GM13977 (cell line): ENCODE measurements around the gene FBXO31.
A peak's percentile ranks its signal among the peaks of the same experiment; 100 is the strongest.
"Not testable (repeated sequence)": the region's sequence is repeated elsewhere in the genome, so short reads cannot be mapped to it uniquely, and the experiment has no call there.

Experiments
- DNase-seq: peaks from one replicate; pipeline ENCODE4 v3.0.0; 2012; ENCODE audit warnings: low spot score
- in situ Hi-C: fragments of 300-500 bp; cut with MboI; formaldehyde crosslinking; loops from one replicate; pipeline ENCODE4 v1.12.0; 2022; ENCODE audit warnings: low sequenced_read_pairs, low pct_unique_long_range_greater_than_20kb, mixed read lengths, inconsistent platforms; ENCODE audit not compliant: unreplicated experiment
- TF ChIP-seq, protein P1 (sequence below): IDR thresholded peaks from 2 replicates; pipeline ENCODE4 v1.5.1; 2012; ENCODE audit warnings: mild to moderate bottlenecking, control low read depth; ENCODE audit not compliant: insufficient read depth; ENCODE audit errors: extremely low read depth, missing control alignments

The FBXO31 gene

DNA sequence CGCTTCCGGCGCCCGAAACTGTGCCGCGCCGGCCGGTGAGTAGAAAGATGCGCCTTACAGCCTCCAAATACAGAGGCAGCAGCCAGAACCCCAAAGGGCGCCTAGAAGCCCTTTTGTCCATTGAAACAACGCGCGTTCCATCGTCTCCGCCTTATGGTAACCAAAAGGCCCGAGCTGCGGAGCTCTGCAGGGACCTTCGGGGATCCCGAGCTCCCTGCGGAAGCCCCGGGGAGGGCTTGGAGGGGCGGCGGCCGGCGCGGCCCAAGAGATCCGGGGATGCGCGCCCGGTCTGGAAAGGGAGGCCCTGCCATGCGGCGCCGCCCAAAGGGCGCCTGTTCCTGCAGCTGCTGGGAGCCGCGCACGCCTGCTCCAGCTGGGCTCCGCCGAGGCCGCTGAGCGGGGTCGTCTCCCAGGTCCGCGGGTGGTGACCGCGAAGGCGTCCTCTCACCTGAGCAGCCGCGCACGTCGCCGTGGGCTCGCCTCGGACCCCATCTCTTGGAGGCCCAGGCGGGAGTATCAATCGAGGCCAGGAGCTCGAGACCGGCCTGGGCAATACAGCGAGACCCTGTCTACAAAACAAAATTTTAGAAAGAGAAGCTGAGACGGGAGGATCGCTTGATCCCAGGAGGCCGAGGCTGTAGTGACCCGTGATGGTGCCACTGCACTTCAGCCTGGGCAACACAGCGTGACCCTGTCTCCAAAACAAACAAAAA is 742 bp upstream of the FBXO31 start:
- in situ Hi-C loops, result no loop called here
- no peak for DNase-seq

DNA sequence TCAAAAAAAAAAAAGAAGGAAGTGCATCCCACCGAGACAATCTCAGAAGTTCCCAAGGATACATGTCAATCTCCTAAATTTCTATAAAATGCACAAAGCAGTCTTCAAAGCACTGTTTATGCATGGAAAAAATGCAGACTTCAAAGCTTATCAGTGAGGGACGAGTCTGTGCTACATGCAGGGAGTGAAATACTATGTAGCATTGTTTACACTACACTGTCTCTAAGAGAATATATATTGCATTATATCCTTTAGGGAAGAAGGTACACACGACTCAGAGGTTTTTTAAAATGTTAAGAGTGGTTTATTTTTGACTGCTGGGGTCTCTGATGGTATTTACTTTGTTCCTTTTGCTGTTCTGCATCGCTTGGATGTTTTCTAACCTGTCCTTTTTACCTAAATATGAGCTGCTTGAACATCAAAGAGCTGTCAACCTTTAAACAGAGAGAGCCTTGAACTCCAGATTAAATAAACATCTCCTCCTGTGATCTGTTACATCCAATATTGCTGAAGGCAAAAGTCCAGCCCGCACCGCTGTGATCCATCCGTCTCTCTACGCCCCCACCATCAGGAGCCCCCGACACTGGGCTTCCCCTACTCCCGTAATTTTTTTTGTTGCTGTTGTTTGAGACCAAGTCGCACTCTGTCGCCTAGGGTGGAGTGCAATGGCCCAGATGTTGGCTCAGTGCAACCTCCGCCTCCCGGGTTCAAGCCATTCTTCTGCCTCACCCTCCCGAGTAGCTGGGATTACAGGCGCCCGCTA is 1.4 kb downstream of the FBXO31 start:
- in situ Hi-C loops, result no loop called here
- TF ChIP-seq, protein P1, sequence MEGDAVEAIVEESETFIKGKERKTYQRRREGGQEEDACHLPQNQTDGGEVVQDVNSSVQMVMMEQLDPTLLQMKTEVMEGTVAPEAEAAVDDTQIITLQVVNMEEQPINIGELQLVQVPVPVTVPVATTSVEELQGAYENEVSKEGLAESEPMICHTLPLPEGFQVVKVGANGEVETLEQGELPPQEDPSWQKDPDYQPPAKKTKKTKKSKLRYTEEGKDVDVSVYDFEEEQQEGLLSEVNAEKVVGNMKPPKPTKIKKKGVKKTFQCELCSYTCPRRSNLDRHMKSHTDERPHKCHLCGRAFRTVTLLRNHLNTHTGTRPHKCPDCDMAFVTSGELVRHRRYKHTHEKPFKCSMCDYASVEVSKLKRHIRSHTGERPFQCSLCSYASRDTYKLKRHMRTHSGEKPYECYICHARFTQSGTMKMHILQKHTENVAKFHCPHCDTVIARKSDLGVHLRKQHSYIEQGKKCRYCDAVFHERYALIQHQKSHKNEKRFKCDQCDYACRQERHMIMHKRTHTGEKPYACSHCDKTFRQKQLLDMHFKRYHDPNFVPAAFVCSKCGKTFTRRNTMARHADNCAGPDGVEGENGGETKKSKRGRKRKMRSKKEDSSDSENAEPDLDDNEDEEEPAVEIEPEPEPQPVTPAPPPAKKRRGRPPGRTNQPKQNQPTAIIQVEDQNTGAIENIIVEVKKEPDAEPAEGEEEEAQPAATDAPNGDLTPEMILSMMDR, result no peak
- no peak for DNase-seq

More for the DNA sequence above, 742 bp upstream of the FBXO31 start:
- TF ChIP-seq, protein P1, result no peak

DNA sequence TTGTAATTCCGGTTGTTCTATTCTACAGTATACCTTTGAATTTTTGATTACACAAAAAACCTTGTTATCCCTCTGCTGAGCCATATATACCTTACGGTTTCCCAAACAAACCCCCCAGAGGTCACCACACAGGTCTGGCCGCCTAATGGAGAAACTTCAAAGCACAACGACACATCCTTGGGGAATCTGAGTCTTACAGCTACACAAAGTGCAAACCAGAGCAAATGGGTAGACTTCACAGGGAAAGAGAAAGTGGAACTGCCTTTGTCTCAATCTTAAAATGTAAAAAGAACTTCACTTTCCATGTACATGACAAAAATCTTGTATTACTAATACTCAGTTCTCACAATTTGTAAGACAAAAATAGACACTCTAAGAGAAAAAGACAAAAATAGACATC is 2.7 kb downstream of the FBXO31 start:
- peak; percentile 56 for DNase-seq
- TF ChIP-seq, protein P1, result no peak
- in situ Hi-C loops, result no loop called here

DNA sequence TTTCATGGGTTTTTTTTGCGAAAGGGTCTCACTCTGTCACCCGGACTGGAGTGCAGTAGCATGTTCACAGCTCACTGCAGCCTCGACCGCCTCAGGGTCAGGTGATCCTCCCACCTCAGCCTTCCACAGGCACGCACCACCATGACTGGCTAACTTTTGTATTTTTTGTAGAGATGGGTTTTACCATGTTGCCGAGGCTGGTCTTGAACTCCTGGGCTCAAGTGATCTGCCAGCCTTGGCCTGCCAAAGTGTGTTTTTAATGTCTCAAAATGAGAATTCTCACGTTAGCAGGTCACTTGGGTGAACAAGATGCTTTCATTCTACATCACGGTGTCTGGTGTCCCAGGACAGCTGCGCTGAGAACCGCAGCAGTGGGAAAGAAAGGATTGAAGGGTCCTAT is 3.2 kb downstream of the FBXO31 start:
- no peak for DNase-seq
- in situ Hi-C loops, result no loop called here
- TF ChIP-seq, protein P1, result no peak

DNA sequence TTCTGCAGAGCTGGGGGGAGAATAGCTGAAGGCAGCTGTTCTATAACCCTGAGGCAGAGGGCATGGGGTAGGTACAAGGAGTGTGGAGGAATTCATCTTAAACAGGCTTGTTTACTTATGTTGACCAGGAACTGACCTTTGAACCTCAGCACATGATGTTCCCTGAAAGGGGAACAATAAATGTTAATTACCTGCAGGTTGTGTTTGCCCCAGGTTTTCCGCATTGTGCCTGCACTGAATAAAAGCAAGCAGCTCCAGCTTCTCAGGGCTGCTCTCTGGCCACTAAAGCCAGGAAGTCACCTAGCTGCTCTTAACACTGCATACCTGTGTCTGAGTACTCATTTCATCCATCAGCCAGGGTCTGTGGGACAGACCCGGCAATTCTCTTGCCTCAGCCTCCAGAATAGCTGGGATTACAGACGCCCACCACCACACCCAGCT is 4.2 kb downstream of the FBXO31 start:
- DNase-seq, in situ Hi-C loops: not testable (repeated sequence)

DNA sequence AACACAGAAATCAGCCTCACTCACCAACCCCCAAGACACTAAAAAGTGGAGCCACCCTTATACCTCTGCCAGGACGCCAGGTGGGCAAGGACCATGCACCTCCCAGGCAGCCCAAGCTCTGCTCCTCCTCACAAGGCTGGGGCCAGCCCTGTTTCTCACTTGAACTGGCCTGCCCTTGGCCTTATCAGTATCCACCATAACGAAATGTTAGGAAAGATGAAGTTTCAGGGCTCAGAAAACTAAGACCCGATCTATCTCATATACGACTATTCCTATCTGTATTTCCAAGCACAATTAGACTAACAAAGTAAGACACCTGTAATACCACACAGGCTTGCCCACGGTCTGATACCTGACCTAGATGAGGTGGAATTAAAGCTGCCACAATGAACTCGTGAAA is 6.9 kb downstream of the FBXO31 start:
- TF ChIP-seq, protein P1, result no peak
- in situ Hi-C loops, result no loop called here
- DNase-seq, result no peak
